Measurements from ENCODE around the gene MND1. TPM values are rescaled to one million over a fixed set of nuclear protein-coding genes. Genes with fewer than 3 reads are reported as not detected.

Gene MND1
- total and polyA plus RNA-seq, 2 of the 8 experiments (the other 6 are each of a cell fraction or from before 2014, with no cell fraction given): 4.4 to 26.2 TPM

DNA sequence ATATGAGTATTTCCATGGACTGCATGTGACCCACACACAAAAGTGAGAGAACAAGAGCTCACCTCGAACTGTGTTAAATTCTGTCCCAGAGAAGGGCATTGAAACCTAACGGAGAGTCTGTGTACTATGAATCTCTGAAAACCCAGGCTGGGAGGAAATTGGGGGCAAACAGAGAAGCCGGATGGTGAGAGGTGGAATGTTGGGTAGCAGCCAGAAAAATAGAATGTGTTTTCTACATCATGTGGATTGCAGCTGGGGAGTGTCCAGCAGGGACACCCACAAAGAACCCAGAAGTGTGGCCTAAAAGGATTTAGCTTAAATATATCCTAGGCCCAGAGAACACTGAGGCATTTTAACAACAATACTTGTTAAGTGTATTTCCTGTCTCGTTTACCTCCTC is 38.6 kb downstream of the MND1 start (continued):
- TF ChIP-seq, protein P1, sequence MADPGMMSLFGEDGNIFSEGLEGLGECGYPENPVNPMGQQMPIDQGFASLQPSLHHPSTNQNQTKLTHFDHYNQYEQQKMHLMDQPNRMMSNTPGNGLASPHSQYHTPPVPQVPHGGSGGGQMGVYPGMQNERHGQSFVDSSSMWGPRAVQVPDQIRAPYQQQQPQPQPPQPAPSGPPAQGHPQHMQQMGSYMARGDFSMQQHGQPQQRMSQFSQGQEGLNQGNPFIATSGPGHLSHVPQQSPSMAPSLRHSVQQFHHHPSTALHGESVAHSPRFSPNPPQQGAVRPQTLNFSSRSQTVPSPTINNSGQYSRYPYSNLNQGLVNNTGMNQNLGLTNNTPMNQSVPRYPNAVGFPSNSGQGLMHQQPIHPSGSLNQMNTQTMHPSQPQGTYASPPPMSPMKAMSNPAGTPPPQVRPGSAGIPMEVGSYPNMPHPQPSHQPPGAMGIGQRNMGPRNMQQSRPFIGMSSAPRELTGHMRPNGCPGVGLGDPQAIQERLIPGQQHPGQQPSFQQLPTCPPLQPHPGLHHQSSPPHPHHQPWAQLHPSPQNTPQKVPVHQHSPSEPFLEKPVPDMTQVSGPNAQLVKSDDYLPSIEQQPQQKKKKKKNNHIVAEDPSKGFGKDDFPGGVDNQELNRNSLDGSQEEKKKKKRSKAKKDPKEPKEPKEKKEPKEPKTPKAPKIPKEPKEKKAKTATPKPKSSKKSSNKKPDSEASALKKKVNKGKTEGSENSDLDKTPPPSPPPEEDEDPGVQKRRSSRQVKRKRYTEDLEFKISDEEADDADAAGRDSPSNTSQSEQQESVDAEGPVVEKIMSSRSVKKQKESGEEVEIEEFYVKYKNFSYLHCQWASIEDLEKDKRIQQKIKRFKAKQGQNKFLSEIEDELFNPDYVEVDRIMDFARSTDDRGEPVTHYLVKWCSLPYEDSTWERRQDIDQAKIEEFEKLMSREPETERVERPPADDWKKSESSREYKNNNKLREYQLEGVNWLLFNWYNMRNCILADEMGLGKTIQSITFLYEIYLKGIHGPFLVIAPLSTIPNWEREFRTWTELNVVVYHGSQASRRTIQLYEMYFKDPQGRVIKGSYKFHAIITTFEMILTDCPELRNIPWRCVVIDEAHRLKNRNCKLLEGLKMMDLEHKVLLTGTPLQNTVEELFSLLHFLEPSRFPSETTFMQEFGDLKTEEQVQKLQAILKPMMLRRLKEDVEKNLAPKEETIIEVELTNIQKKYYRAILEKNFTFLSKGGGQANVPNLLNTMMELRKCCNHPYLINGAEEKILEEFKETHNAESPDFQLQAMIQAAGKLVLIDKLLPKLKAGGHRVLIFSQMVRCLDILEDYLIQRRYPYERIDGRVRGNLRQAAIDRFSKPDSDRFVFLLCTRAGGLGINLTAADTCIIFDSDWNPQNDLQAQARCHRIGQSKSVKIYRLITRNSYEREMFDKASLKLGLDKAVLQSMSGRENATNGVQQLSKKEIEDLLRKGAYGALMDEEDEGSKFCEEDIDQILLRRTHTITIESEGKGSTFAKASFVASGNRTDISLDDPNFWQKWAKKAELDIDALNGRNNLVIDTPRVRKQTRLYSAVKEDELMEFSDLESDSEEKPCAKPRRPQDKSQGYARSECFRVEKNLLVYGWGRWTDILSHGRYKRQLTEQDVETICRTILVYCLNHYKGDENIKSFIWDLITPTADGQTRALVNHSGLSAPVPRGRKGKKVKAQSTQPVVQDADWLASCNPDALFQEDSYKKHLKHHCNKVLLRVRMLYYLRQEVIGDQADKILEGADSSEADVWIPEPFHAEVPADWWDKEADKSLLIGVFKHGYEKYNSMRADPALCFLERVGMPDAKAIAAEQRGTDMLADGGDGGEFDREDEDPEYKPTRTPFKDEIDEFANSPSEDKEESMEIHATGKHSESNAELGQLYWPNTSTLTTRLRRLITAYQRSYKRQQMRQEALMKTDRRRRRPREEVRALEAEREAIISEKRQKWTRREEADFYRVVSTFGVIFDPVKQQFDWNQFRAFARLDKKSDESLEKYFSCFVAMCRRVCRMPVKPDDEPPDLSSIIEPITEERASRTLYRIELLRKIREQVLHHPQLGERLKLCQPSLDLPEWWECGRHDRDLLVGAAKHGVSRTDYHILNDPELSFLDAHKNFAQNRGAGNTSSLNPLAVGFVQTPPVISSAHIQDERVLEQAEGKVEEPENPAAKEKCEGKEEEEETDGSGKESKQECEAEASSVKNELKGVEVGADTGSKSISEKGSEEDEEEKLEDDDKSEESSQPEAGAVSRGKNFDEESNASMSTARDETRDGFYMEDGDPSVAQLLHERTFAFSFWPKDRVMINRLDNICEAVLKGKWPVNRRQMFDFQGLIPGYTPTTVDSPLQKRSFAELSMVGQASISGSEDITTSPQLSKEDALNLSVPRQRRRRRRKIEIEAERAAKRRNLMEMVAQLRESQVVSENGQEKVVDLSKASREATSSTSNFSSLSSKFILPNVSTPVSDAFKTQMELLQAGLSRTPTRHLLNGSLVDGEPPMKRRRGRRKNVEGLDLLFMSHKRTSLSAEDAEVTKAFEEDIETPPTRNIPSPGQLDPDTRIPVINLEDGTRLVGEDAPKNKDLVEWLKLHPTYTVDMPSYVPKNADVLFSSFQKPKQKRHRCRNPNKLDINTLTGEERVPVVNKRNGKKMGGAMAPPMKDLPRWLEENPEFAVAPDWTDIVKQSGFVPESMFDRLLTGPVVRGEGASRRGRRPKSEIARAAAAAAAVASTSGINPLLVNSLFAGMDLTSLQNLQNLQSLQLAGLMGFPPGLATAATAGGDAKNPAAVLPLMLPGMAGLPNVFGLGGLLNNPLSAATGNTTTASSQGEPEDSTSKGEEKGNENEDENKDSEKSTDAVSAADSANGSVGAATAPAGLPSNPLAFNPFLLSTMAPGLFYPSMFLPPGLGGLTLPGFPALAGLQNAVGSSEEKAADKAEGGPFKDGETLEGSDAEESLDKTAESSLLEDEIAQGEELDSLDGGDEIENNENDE (IDR thresholded peaks at IDR 0.05; ENCODE audit: insufficient replicate concordance, low read length): no peak
- no peak for TF ChIP-seq RXRA (IDR thresholded peaks at IDR 0.05; ENCODE audit: insufficient read depth, low read depth, low read length)
- TF ChIP-seq KDM5A (IDR thresholded peaks at IDR 0.05; ENCODE audit: low read length): no peak
- TF ChIP-seq, protein P2, sequence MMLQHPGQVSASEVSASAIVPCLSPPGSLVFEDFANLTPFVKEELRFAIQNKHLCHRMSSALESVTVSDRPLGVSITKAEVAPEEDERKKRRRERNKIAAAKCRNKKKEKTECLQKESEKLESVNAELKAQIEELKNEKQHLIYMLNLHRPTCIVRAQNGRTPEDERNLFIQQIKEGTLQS (IDR thresholded peaks at IDR 0.05; ENCODE audit: insufficient read depth, low read depth, low read length): no peak
- TF ChIP-seq SIX5 (IDR thresholded peaks at IDR 0.05; ENCODE audit: low read depth, low read length): no peak

Data from H1 (cell line).